GM12878 (cell line): ENCODE measurements around the gene HSP90AB1. TPM values are rescaled to one million over a fixed set of nuclear protein-coding genes. Genes with fewer than 3 reads are reported as not detected.

Experiments
- CHD2 ChIP-seq: IDR thresholded peaks from 2 replicates; pipeline ENCODE4 v1.6.1; 2011; ENCODE audit warnings: low read depth, low read length, improper control_type of control experiment, borderline replicate concordance
- EP300 ChIP-seq, 2 experiments: fragments of 150-350 bp in 1 of 2; IDR thresholded peaks; 2 replicates each; pipeline ENCODE4 v1.6.1; 2011 to 2012; ENCODE audit warnings: low read depth in 2 of 2, low read length in 2 of 2, borderline replicate concordance in 1 of 2, improper control_type of control experiment in 1 of 2, inconsistent platforms in 1 of 2; ENCODE audit not compliant: control insufficient read depth in 1 of 2
- FOXM1 ChIP-seq: IDR thresholded peaks from 2 replicates; pipeline ENCODE4 v1.6.1; 2012; ENCODE audit warnings: low read depth, mild to moderate bottlenecking, inconsistent platforms, low read length, moderate library complexity
- PAX5 ChIP-seq: IDR thresholded peaks from 2 replicates; pipeline ENCODE4 v1.6.1; 2011; ENCODE audit warnings: low read depth, low read length, borderline replicate concordance
- POLR2AphosphoS2 ChIP-seq: IDR thresholded peaks from 2 replicates; pipeline ENCODE4 v1.6.1; 2011; ENCODE audit warnings: low read depth, mild to moderate bottlenecking, low read length, improper control_type of control experiment, moderate library complexity
- SMAD5 ChIP-seq: IDR thresholded peaks from 2 replicates; pipeline ENCODE4 v1.6.1; 2016; ENCODE audit warnings: antibody characterized with exemption, low read depth
- SMC3 ChIP-seq: IDR thresholded peaks from 2 replicates; pipeline ENCODE4 v1.6.1; 2011; ENCODE audit warnings: low read length, improper control_type of control experiment, borderline replicate concordance
- STAT1 ChIP-seq: fragments of 450-650 bp; conservative IDR thresholded peaks from 2 replicates; pipeline ENCODE4 v1.6.1; 2014; ENCODE audit warnings: antibody characterized with exemption, mild to moderate bottlenecking
- SUZ12 ChIP-seq: fragments of 200-600 bp; sonication (generic); IDR thresholded peaks from one replicate; pipeline ENCODE4 v1.6.1; 2018; ENCODE audit warnings: antibody characterized with exemption, mild to moderate bottlenecking; ENCODE audit not compliant: unreplicated experiment
- TCF12 ChIP-seq: IDR thresholded peaks from 2 replicates; pipeline ENCODE4 v1.6.1; 2011; ENCODE audit warnings: low read depth, mild to moderate bottlenecking, low read length
- TCF7 ChIP-seq: IDR thresholded peaks from 2 replicates; pipeline ENCODE4 v1.6.1; 2014; ENCODE audit warnings: antibody characterized with exemption, borderline replicate concordance
- ZBED1 ChIP-seq: IDR thresholded peaks from 2 replicates; pipeline ENCODE4 v1.6.1; 2016; ENCODE audit warnings: borderline replicate concordance
- ZSCAN29 ChIP-seq: fragments of 450-650 bp; IDR thresholded peaks from 2 replicates; pipeline ENCODE4 v1.6.1; 2017; ENCODE audit warnings: mild to moderate bottlenecking, moderate library complexity
- polyA plus RNA-seq, 11 experiments: library from polyadenylated mRNA; depleted of rRNA in 4 of 11; unstranded in 6 of 11; stranded (reverse) in 5 of 11; fragments of >200 nt; fragmentation: Nextera tagmentation in 4 of 11; fragmentation: Illumina TruSeq in 1 of 11; extraction: Ambion mirVana in 4 of 11; extraction: Trizol in 1 of 11; gene quantifications; 1 replicate in 1 of 11; 2 replicates in 10 of 11; pipeline versions ENCODE4 v1.2.1 to v1.2.3, GENCODE V29; 2011 to 2016; ENCODE audit warnings: inconsistent platforms in 2 of 11, missing spikeins in 2 of 11, low read depth in 1 of 11
- total RNA-seq, 4 experiments: library from RNA; depleted of rRNA in 3 of 4; stranded (reverse); fragments of >200 nt in 3 of 4; fragmentation: Illumina TruSeq in 1 of 4; extraction: Trizol in 1 of 4; gene quantifications; 2 replicates each; pipeline versions ENCODE4 v1.2.1 to v1.2.3, GENCODE V29; 2013 to 2021
- TF ChIP-seq, protein P1 (sequence below): fragments of 450-650 bp; IDR thresholded peaks from 2 replicates; pipeline ENCODE4 v1.6.1; 2017; ENCODE audit warnings: mild to moderate bottlenecking, moderate library complexity
- TF ChIP-seq, protein P2 (sequence below): fragments of 450-650 bp; formaldehyde crosslinking; IDR thresholded peaks from 2 replicates; pipeline ENCODE4 v1.4.0; 2020; ENCODE audit warnings: mild to moderate bottlenecking, moderate library complexity
- TF ChIP-seq, protein P3 (sequence below): IDR thresholded peaks from 2 replicates; pipeline ENCODE4 v1.6.1; 2011; ENCODE audit warnings: low read depth, low read length, improper control_type of control experiment, borderline replicate concordance
- TF ChIP-seq, protein P4 (sequence below): fragments of 450-650 bp; IDR thresholded peaks from 2 replicates; pipeline ENCODE4 v1.6.1; 2016; ENCODE audit warnings: mild to moderate bottlenecking
- TF ChIP-seq, protein P5 (sequence below): IDR thresholded peaks from 2 replicates; pipeline ENCODE4 v1.6.1; 2011; ENCODE audit warnings: borderline replicate concordance, low read depth, mild to moderate bottlenecking, moderate library complexity, low read length; ENCODE audit not compliant: insufficient read depth, poor library complexity, severe bottlenecking

The HSP90AB1 gene
- total and polyA plus RNA-seq, 10 of the 15 experiments (the other 5 are each of a cell fraction or from before 2014, with no cell fraction given), result 988 to 1,682 (median 1,146) TPM

DNA sequence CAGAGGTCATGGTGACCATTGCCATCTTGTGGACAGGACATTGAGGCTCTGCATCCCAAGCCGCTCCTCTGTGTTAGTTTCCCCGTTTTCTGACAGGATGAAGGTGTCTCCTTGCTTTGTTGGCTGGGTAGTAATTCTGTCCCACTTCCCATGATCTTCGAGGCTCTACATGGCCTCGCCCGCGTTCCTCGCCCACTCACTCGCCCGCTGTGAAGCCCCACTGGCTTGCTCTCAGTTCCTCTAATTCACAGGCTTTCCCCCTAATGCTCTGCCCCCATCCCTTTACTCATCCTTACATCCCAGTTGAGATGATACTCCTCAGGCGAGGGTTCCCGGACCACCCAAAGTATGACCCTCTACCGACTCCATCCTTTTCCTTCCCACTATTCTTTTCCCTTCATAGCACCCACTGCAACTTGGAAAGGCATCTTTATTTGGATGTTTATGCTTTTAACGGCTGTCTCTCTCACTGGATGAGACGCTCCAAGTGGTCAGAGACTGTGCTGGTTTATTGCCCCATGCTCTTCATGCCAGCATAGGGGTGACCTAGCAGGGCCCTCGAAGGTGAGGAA lies 10.9 kb downstream of the HSP90AB1 start (continued):
- TF ChIP-seq, protein P1, sequence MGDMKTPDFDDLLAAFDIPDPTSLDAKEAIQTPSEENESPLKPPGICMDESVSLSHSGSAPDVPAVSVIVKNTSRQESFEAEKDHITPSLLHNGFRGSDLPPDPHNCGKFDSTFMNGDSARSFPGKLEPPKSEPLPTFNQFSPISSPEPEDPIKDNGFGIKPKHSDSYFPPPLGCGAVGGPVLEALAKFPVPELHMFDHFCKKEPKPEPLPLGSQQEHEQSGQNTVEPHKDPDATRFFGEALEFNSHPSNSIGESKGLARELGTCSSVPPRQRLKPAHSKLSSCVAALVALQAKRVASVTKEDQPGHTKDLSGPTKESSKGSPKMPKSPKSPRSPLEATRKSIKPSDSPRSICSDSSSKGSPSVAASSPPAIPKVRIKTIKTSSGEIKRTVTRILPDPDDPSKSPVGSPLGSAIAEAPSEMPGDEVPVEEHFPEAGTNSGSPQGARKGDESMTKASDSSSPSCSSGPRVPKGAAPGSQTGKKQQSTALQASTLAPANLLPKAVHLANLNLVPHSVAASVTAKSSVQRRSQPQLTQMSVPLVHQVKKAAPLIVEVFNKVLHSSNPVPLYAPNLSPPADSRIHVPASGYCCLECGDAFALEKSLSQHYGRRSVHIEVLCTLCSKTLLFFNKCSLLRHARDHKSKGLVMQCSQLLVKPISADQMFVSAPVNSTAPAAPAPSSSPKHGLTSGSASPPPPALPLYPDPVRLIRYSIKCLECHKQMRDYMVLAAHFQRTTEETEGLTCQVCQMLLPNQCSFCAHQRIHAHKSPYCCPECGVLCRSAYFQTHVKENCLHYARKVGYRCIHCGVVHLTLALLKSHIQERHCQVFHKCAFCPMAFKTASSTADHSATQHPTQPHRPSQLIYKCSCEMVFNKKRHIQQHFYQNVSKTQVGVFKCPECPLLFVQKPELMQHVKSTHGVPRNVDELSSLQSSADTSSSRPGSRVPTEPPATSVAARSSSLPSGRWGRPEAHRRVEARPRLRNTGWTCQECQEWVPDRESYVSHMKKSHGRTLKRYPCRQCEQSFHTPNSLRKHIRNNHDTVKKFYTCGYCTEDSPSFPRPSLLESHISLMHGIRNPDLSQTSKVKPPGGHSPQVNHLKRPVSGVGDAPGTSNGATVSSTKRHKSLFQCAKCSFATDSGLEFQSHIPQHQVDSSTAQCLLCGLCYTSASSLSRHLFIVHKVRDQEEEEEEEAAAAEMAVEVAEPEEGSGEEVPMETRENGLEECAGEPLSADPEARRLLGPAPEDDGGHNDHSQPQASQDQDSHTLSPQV, result no peak
- TF ChIP-seq TCF12 (peak; percentile 48; the same call in 1 of the 2 replicates), SUZ12 (no peak), CHD2 (0 out of 2 replicates have a peak, but pooled peaks have one; percentile 31), ZBED1 (peak; percentile 78; the same call in 1 of the 2 replicates), STAT1 (0 out of 2 replicates have a peak, but pooled peaks have one; percentile 68), SMAD5 (peak; percentile 40; the same call in 1 of the 2 replicates), TCF7 (no peak), PAX5 (0 out of 2 replicates have a peak, but pooled peaks have one; percentile 20), ZSCAN29 (0 out of 2 replicates have a peak, but pooled peaks have one; percentile 9), FOXM1 (no peak), EP300 (IDR thresholded peaks at IDR 0.05; ENCODE audit: borderline replicate concordance in 1 of 2, control insufficient read depth in 1 of 2, low read depth in 2 of 2, low read length in 2 of 2) (peak in 1 of 2 experiments; percentile 69; a peak in 3 of 4 replicates), SMC3 (peak; percentile 10; the same call in 1 of the 2 replicates), POLR2AphosphoS2 (peak; percentile 98; the same call in 1 of the 2 replicates)
- TF ChIP-seq, protein P2, sequence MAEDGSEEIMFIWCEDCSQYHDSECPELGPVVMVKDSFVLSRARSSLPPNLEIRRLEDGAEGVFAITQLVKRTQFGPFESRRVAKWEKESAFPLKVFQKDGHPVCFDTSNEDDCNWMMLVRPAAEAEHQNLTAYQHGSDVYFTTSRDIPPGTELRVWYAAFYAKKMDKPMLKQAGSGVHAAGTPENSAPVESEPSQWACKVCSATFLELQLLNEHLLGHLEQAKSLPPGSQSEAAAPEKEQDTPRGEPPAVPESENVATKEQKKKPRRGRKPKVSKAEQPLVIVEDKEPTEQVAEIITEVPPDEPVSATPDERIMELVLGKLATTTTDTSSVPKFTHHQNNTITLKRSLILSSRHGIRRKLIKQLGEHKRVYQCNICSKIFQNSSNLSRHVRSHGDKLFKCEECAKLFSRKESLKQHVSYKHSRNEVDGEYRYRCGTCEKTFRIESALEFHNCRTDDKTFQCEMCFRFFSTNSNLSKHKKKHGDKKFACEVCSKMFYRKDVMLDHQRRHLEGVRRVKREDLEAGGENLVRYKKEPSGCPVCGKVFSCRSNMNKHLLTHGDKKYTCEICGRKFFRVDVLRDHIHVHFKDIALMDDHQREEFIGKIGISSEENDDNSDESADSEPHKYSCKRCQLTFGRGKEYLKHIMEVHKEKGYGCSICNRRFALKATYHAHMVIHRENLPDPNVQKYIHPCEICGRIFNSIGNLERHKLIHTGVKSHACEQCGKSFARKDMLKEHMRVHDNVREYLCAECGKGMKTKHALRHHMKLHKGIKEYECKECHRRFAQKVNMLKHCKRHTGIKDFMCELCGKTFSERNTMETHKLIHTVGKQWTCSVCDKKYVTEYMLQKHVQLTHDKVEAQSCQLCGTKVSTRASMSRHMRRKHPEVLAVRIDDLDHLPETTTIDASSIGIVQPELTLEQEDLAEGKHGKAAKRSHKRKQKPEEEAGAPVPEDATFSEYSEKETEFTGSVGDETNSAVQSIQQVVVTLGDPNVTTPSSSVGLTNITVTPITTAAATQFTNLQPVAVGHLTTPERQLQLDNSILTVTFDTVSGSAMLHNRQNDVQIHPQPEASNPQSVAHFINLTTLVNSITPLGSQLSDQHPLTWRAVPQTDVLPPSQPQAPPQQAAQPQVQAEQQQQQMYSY (CRISPR knock-in tag), result no peak
- TF ChIP-seq, protein P3, sequence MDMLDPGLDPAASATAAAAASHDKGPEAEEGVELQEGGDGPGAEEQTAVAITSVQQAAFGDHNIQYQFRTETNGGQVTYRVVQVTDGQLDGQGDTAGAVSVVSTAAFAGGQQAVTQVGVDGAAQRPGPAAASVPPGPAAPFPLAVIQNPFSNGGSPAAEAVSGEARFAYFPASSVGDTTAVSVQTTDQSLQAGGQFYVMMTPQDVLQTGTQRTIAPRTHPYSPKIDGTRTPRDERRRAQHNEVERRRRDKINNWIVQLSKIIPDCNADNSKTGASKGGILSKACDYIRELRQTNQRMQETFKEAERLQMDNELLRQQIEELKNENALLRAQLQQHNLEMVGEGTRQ, result no peak
- TF ChIP-seq, protein P4, sequence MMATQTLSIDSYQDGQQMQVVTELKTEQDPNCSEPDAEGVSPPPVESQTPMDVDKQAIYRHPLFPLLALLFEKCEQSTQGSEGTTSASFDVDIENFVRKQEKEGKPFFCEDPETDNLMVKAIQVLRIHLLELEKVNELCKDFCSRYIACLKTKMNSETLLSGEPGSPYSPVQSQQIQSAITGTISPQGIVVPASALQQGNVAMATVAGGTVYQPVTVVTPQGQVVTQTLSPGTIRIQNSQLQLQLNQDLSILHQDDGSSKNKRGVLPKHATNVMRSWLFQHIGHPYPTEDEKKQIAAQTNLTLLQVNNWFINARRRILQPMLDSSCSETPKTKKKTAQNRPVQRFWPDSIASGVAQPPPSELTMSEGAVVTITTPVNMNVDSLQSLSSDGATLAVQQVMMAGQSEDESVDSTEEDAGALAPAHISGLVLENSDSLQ, result no peak
- TF ChIP-seq, protein P5, sequence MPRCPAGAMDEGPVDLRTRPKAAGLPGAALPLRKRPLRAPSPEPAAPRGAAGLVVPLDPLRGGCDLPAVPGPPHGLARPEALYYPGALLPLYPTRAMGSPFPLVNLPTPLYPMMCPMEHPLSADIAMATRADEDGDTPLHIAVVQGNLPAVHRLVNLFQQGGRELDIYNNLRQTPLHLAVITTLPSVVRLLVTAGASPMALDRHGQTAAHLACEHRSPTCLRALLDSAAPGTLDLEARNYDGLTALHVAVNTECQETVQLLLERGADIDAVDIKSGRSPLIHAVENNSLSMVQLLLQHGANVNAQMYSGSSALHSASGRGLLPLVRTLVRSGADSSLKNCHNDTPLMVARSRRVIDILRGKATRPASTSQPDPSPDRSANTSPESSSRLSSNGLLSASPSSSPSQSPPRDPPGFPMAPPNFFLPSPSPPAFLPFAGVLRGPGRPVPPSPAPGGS, result peak; percentile 2
